GM19328 (cell line): ENCODE results near the gene CCM2.
"Not testable (repeated sequence)": the region's sequence is repeated elsewhere in the genome, so short reads cannot be mapped to it uniquely, and the experiment has no call there.

Experiments
- ATAC-seq: cut with Tn5 transposase; IDR thresholded peaks from one replicate; pipeline ENCODE4 v1.9.1; 2021; ENCODE audit warnings: mild to moderate bottlenecking, moderate library complexity; ENCODE audit not compliant: unreplicated experiment

Gene CCM2

DNA sequence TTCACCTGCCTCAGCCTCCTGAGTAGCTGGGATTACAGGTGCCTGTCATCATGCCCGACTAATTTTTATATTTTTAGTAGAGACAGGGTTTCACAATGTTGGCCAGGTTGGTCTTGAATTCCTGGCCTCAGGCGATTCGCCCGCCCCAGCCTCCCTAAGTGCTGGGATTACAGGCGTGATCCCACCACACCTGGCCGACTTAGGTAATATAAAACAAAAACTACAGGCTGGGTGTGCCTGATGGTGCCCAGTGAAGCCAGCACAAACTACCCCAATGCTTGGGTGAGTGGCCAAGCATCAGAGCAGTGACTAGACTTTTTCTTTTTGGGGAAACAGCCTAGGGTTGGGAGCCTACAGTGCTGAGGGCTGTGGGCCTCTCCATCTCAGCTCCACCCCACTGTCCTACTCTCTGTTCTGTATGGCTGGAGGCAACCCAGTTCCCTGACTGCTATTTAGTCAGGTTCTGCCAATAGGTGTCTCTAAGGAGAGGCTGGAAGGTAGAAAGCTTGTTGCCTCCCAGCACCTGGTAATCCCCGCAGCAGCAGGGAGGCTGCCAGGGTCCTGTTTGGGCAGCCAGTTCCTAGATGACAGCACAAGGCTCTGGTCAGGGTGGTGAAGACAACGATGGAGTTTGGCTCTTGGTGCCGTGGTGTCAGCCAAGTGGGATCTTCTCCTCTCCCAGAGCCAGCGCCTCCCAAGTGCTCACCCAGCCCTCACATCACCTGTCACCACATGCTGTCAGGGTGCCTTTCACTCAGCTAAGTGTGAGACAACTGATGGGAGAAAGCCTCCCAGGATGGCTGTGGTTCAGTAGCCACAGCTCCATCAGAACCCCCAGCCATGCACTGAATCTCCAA, 99.2 kb downstream of the CCM2 start:
- no peak for ATAC-seq

DNA sequence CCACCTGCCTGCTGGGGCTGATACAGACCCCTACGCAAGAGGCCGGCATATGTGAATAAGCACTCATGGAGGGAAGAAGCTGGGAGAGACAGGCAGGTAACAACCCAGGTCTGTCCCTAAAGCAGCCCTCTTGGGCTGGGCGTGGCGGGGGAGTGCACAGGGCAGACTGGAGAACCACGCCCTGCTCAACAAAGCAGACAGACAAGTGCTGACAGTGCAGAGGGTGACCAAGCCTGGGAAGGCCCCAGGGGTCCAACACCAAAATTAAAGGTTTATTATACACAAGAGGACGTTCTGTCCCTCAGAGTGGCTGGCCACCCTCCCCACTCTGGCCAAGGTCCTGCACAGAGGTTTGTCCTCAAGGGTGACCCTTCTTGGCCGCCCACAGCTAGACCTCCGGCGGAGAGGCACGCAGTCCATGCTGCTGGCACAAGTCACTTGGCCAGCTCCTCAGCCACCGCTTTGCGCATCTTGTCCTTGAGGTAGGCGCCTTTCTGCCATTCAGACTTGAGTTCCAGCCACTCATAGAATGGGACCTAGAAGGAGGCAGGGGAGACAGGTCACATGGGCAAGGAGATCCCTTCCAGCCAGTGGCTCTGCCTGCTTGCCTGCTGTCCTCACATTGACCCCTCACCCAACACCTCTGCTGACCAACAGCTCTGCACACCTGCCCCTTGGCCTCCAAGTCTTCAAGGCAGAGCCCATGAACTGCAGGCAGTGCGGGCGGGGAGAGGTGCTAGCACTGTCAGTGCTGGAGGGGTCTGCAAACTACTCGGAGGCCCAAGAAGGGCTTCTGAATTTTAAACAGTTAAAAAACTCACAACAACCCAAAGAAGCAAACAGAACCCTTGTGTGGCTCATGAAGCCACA, 100.1 kb downstream of the CCM2 start:
- no peak for ATAC-seq

DNA sequence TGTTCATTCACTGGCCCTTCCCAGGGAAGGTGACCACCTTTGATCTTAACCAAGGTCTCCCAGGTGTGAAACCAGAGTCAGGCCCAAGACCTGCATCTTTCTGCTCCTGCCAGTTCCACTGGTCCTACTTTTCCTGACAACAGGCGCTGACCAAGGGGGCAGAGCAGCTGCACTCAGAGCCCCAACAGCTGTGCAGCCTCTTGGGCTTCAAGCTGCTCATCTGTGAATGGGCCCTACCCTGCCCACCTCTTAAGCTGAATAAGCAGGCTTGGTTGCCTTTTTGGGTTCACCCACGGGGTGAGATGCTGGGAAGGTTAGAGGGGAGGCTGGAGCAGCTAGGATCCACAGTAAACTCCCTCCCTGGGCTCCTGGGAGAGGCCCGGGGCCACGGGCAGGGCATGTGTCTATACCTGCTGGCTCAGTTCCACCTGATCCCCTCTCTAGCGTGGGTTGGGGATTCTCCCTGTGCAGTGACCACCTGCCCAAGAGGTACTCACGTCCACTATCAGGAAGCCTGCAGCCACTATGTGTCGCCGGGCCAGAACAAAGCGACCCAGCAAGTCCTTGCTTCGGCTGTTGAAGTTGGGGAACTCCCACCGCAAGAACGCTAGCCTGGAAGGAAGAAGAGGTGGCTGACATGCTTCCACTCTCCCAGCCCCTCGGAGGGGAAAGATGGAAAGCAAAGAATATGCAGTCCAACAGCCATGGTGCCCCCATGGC, 100.9 kb downstream of the CCM2 start:
- no peak for ATAC-seq

DNA sequence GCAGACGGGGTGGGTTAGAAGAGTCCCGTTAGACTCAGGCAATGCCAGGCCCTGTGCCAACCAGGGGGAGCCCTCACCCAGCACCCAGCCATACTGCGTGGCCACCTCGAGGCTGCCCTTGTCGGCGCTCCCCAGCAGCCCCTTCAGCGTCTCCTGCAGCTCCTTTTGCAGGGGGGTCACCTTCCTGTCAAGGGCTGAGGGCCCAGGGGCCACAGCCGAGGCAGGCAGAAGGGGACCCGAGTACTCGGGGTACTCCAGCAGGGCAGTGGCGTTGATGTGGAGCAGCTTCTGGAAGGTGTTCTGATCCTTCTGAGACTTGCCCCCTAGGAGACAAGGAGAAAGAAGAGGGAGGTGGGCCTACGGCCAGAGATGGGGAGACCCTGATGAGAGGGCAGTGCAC, 101.7 kb downstream of the CCM2 start:
- ATAC-seq: no peak

DNA sequence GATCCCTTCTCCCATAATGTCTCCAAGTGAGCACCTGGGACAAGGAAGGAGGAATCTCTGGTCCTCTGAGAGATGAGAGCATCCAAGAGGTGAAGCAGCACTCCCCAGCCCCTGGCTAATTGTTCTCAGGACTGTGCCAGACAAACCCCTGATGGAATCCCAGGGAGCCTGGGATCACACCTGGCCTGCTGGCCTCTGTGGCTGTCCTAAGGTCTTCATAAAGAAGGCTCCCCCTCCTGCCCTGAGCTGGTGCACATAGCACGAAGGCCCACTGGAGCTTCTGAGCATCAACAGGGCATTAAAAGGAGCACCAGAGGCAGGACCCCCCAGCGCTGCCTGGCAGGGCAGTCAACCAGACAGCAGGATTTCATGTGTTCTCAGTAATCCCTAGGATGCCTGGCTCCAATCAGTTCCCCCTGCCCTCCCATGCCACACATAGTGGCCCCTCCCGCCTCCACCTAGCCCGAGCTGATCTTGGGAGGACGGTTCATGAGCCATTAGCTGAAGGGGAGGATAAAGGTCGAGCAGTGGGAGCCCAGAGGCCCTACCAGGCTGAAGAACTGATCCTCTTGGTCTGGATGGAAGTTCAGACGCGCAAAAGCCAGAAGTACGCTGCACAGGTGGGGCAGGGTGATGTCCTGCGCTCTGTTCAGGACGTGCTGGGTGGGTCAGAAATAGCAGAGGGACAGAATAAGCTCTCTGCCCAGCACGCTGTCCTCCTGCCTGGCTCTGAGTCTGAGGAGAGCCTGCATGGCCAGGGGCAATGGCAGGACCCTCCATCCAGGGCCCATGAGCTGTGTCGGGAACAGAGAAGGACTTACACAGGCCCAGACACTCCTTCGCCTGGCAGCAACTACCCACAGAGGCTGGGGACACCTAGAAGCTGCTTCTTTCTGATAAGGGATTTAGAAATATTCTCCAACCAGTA, 103.0 kb downstream of the CCM2 start:
- ATAC-seq: no peak

DNA sequence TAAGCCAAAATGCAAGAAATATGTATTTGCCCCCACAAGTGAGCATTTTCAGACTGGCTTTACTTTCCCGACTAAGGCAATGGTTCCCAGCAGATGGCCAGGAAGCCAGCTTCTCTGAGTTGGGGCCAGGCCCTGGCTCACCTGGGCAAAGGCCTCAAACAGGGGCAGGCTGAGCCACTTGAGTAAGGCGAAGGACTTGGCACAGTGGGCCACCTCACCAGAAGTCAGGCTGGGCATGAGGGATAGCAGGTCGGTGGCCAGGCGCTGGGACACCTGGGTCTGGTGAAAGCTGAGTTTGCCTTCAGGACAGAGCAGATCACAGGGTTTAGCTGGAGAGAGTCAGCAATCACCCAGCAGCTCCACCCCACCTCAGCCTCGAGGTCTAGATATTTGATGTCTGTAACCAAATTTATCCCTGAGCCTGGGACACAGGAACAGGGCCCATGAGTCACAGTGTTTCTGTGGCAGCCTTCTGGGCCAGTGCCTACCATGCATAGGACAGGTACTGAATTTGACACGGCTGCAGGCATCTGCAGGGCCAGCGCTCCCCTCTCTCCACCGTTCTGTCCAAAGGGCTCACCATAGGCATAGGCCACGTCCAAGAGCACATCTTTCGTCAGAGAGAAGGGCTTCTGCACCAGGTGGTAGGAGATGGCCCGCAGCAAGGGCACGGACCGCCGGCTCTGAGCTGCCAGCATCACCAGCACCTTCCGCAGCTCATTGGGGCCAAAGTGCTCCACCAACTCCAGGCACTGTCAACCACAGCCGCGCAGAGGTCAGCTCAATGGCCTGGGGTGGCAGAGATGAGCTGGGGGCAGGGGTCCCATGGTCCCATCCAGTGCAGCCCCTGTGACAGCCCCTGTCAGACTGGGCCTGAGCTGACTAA, 104.2 kb downstream of the CCM2 start:
- no peak for ATAC-seq

DNA sequence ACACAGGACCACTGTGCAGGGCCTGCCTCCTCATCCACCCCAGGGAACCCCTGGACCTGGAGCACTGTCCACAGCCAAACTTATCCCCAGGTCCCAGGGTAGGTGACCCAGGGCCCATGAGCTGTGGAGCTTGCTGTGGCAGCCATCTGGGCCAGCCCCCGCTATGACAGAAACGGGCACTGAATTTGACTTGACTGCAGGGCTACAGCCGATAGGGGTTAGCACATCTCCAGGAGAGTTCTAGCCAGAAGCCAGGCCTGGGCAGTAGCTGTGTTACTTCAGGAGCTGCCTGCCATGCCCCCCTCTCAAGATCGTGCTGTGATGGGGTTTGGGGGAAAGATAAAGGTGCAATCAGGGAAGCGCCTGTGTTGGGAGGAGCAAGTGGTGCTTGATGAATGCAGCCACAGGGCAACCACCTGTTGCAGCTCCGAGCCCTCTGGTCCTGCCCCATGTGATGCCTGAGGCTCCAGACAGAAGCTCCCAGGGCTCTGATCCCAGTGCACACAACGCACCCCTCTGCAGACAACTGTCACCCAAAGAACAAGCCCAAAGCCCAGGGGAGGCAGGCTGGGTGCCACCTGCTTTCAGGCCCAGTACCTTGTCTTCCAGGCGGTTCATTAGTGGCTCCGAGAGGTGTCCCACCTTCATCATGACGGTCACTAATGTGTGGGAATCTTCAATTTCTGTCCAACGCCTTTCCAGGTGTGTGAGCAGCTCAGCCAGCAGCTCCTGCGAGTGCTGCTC, 105.0 kb downstream of the CCM2 start:
- no peak for ATAC-seq

DNA sequence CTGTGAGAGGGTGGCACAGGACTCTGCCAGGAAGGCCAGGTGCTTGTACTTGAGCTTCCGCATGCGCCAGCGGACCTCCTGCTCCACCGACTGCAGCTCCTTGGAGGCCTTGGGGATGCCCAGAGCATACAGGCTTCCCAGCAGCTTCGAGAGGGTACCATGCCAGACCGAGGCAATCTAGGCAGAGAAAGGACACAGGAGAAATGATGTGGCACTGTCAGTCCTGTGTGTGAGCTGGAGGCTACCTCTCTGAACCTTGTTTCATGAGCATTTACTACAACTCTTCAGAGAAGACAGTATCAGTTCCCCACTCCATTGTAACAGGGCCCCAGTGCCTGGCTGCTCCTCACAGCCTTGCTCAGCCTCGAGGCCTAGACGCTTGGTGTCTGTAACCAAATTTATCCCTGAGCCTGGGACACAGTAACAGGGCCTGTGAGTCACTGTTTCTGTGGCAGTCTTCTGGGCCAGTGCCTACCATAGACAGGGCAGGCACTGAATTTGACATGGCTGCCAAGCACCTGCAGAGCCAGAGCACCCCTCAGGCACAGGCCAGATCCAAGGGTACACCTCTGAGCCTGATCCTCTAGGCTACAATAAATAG, 105.7 kb downstream of the CCM2 start:
- ATAC-seq: no peak

DNA sequence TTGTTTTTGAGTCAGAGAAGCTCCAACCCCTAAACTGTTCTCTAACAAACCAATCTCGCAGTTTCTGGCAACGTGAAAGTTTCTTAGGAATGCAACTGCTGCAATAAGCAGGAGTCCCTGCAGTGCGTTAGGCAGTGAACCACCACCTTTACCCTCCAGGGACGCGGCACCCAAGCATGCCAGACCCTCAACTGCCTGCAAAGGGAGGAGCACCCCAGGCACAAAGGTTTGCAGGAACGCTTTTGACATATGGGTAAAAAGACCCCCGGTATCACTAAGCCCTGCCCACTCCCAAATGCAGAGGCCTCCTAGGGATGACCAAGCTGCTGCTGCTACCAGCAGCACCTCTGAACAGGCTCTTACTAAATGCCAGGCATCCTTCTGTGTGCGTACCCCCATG, 106.8 kb downstream of the CCM2 start:
- ATAC-seq: no peak

DNA sequence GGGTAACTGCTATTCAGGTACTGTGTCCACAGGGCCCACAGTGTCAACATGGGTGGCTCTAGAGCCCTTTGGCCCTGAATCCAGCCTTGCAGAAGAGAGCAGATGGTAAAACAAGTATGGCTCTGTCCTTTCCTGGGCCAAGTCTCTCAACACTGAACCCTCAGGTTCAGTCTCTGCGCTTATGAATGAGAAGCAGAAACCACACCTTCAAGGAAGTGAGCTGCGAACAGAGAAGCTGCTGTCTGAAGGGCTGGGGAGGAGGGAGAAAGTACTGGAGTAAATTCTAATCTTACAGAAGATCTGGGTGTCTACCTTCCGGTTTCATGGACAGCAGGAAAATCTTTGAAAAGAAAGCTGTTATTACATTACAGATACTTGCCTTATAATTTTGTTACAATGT, 107.4 kb downstream of the CCM2 start:
- no peak for ATAC-seq

DNA sequence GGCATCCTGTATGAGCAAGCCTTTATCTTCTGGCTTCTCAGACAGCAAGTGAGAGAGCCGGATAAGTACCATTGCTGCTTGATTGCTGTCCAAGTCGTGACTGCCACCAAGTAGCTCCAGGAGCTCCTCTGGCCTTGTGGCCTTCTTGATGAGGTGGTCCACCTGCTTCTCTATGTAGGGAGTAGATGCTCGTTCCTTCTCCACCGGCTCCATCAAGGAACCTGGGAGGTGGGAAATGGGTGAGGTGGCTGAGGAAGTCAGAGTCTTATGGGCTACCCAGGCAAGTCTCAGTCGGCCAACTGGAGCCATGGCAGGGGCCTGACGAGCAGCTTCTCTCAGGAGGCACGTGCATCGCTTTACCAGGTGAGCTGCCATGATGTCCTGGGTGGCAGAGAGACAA, 108.9 kb downstream of the CCM2 start:
- no peak for ATAC-seq

DNA sequence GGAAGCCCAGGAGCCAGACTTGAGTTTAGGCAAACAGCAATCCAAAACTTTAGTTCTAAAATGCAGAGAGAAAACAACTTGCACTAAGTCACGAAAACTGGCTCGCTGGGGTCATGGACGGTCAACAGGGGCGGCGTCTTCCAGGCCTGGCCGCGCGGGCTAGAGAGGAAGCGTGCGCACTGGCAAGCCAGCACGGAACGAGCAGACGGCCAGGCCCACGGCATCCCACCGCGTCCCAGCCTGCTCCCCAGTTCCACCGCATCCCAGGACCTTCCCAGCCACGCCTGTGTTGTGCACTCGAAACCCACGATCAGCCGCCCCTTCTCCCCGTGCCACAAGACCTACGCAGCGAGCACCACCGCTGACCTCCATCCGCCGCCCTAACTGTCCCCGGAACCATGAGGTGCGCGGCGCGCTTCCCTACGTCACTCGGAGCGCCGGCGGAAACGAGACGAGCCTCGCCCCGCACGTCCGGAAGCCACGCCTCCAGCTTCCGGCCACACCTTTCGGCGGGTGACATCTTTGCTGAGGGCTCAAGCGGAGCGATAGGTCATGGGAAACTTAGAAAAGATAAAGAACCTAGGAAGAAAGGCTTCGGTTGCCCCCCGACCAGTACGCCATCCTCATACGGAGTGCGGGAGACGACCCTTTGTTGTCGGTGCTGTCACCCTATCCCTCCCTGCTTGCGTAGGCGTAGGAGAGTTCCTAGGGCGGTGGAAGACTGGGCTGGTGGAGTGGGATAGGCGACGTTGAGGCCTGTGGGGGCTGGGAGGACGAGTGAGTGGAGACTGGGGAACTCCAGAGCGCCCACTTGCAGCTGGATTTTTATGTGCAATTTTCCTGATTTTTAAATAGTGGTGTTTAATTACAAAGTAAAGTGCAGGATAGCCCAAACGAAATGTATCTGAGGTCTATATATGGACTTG, 111.6 kb downstream of the CCM2 start, which contains the start of gene TBRG4:
TBRG4 (minus strand) TSS at position 400 of the 926 bp plus-strand sequence. CDS start 2,460 bp downstream, outside the sequence.
- ATAC-seq: peak; percentile 91

DNA sequence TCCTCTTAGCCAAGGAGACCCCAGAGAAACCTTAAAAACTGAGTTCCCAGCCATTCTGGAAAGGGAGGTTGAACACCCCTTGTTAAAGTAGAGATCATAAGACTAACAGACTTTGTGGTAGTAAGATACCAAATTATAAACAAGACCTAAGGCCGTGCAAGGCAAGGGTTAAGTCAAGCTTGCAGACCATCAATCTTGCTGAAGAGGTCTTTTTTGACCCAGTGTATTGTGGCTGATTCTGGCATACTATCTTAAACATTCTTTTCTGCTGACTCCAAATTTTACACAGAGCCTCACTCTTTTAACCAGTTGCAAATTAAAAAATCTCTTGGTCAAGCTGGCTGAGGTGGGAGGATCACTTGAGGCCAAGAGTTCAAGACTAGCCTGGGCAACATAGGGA, 112.6 kb downstream of the CCM2 start:
- no peak for ATAC-seq

DNA sequence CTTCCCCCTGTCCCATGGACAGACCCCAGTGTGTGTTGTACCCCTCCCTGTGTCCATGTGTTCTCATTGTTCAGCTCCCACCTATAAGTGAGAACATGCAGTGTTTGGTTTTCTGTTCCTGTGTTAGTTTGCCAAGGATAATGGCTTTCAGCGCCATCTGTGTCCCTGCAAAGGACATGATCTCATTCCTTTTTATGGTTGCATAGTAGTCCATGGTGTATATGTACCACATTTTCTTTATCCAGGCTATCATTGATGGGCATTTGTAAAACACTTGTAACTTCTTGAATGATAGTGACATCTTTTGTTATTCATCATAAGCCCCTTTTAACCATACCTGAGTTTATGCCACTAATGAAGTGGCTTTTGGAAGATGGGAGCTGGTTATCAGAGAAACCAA, 114.3 kb downstream of the CCM2 start:
- ATAC-seq: not testable (repeated sequence)

DNA sequence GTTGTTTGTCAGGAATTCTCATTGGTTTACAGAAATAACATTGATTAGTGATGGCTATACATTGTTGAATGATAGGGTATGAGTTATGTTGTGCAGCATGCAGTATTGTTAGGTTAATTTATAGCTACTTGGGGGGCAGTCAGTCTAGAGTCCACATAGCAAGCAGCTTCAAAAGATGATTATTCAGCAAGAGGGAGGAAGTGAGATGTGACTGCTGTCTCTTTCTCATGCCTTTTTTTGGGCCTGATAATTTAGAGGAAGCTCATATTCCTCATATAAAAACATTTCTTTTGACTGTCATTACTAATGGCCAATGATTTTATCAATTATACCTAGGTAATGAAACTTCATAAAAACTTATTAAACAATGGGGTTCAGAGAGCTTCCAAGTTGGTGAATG, 114.9 kb downstream of the CCM2 start:
- no peak for ATAC-seq

DNA sequence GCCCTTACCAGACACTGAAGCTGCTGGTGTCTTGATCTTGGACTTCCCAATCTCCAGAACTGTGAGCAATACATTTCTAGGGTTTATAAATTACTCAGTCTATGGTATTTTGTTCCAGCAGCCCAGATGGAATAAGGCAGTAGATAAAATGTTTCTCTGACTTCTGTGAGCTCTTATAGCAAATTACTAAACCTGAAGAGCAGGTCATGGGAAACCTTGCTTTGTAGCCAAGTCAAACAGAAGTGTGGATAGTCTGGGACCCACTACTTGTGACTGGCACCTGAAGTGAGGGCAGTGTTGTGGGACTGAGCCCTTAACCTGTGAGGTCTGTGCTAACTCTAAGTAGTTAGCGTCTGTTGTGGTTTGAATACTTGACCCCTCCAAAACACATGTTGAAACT, 116.0 kb downstream of the CCM2 start:
- ATAC-seq: no peak

DNA sequence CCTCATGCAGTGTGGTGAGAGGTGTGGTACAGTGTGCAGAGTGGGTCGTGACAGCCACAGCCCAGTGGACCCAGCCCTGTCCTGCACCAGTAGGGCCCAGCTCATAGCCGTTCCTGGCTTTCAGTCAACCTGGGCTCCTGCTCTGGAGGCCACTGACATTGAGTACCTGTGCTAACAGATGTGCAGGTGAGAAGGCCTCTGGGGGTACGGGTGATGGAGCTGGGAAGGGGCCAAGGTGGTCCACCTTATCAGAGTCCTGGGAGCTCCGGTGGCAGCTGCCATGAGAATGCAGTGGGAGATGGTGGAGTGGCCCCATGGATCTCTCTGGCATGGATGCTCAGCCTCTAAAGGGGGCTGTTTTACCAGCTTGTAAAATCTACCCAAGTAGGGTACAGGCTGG, 117.6 kb downstream of the CCM2 start:
- no peak for ATAC-seq
